Endothelial cell of umbilical vein (primary cell): ENCODE measurements around the gene B9D2. TPM values are rescaled to one million over a fixed set of nuclear protein-coding genes. Genes with fewer than 3 reads are reported as not detected.

ENCODE experiments used
- BruUV-seq: library from RNA; stranded (reverse); fragments of 400-500 nt; replicated peaks from 2 replicates; lab custom pipeline; 2021; lab: Mats Ljungman, UMichigan
- CTCF ChIA-PET: fragments of 300-600, 350-600 bp; sonication (Branson Sonifier 250); formaldehyde crosslinking; loops from one replicate; lab custom pipeline; 2021; ENCODE audit warnings: antibody characterized with exemption, inconsistent platforms; lab: Charles Lee
- POLR2A ChIA-PET: fragments of 300-600, 350-600 bp; sonication (Branson Sonifier 250); formaldehyde crosslinking; loops from one replicate; lab custom pipeline; 2021; ENCODE audit warnings: antibody characterized with exemption, inconsistent platforms; lab: Charles Lee
- DNase-seq: peaks from one replicate; pipeline ENCODE4 v3.0.0-alpha.2; 2011; ENCODE audit warnings: low read depth, low spot score
- FAIRE-seq: peaks from 2 replicates; lab custom pipeline; 2011; peaks lifted over from hg19 to GRCh38; lab: Jason Lieb, UNC
- H2AFZ ChIP-seq: 2 replicates; pipeline ENCODE4 v1.6.0; 2012; ENCODE audit warnings: low read depth, low read length, control low read depth, inconsistent platforms
- H3K27ac ChIP-seq: 2 replicates; pipeline ENCODE4 v1.5.1; 2011; ENCODE audit warnings: low read depth, mild to moderate bottlenecking, control low read depth, low read length, moderate library complexity; ENCODE audit not compliant: insufficient read depth
- H3K27me3 ChIP-seq, 2 experiments: 2 replicates each; pipeline versions ENCODE4 v1.6.0 to v1.6.1; 2011; ENCODE audit warnings: low read length in 2 of 2, mixed read lengths in 1 of 2; ENCODE audit not compliant: control insufficient read depth in 2 of 2, insufficient read depth in 2 of 2
- H3K36me3 ChIP-seq, 2 experiments: 2 replicates in 1 of 2; 3 replicates in 1 of 2; pipeline ENCODE4 v1.5.1; 2011; ENCODE audit warnings: low read length in 2 of 2, mild to moderate bottlenecking in 1 of 2, moderate library complexity in 1 of 2; ENCODE audit not compliant: control insufficient read depth in 2 of 2, insufficient read depth in 2 of 2; ENCODE audit errors: extremely low read depth in 1 of 2
- H3K4me1 ChIP-seq: 3 replicates; pipeline ENCODE4 v1.5.1; 2011; ENCODE audit warnings: mild to moderate bottlenecking, low read length; ENCODE audit not compliant: control insufficient read depth, insufficient read depth; ENCODE audit errors: extremely low read depth
- H3K4me2 ChIP-seq: 2 replicates; pipeline ENCODE4 v1.6.1; 2011; ENCODE audit warnings: low read length, control low read depth, mixed read lengths; ENCODE audit not compliant: insufficient read depth
- H3K4me3 ChIP-seq, 3 experiments: fragments of 200-600 bp in 1 of 3; sonication (generic), shearing (Covaris generic) in 1 of 3; replicated peaks in 1 of 3; 2 replicates each; pipeline ENCODE4 v1.5.1; 2011 to 2016; ENCODE audit warnings: control low read depth in 3 of 3, low read length in 3 of 3, mild to moderate bottlenecking in 2 of 3, inconsistent platforms in 1 of 3, low read depth in 1 of 3, moderate library complexity in 1 of 3; ENCODE audit not compliant: insufficient read depth in 1 of 3
- H3K79me2 ChIP-seq: 2 replicates; pipeline ENCODE4 v1.6.0; 2012; ENCODE audit warnings: low read length, inconsistent platforms; ENCODE audit not compliant: control insufficient read depth, insufficient read depth
- H3K9ac ChIP-seq: replicated peaks from 2 replicates; pipeline ENCODE3; 2011; ENCODE audit warnings: low read length, control low read depth; ENCODE audit not compliant: insufficient read depth; ENCODE audit errors: extremely low read depth
- H3K9me1 ChIP-seq: replicated peaks from 3 replicates; pipeline ENCODE4 v1.6.0; 2011; ENCODE audit warnings: mild to moderate bottlenecking, low read length; ENCODE audit not compliant: control insufficient read depth, insufficient read depth; ENCODE audit errors: extremely low read depth
- H3K9me3 ChIP-seq: replicated peaks from 2 replicates; pipeline ENCODE4 v1.5.1; 2012; ENCODE audit warnings: low read length, inconsistent platforms; ENCODE audit not compliant: control insufficient read depth, insufficient read depth
- H4K20me1 ChIP-seq: replicated peaks from 2 replicates; pipeline ENCODE3; 2011; ENCODE audit warnings: mild to moderate bottlenecking, low read length; ENCODE audit not compliant: control insufficient read depth, insufficient read depth; ENCODE audit errors: extremely low read depth
- EZH2 ChIP-seq: IDR thresholded peaks from 2 replicates; pipeline ENCODE4 v1.6.1; 2012; ENCODE audit warnings: borderline replicate concordance, low read depth, mild to moderate bottlenecking, moderate library complexity, low read length, inconsistent platforms; ENCODE audit not compliant: severe bottlenecking
- JUN ChIP-seq: IDR thresholded peaks from 2 replicates; pipeline ENCODE4 v1.6.1; 2011; ENCODE audit warnings: borderline replicate concordance, low read depth; ENCODE audit not compliant: insufficient read length, insufficient read depth
- MYC ChIP-seq: IDR thresholded peaks from one replicate; pipeline ENCODE4 v1.6.1; 2011; ENCODE audit warnings: mild to moderate bottlenecking, low read depth, low read length
- POLR2A ChIP-seq: IDR thresholded peaks from 2 replicates; pipeline ENCODE4 v1.6.1; 2012; ENCODE audit warnings: low read depth, mild to moderate bottlenecking, control low read depth, low read length
- dilution Hi-C: fragments of 300-500 bp; cut with MboI; formaldehyde crosslinking; loops from one replicate; pipeline ENCODE4 v1.15.0; 2019; ENCODE audit warnings: low sequenced_read_pairs; ENCODE audit not compliant: extremely low pct_ligation_motif_present
- intact Hi-C: fragments of 100-400 bp; cut with micrococcal nuclease; formaldehyde crosslinking; loops from one replicate; pipeline ENCODE4 v1.10.0; 2022
- polyA plus RNA-seq, 4 experiments: library from polyadenylated mRNA; depleted of rRNA in 3 of 4; stranded (reverse) in 3 of 4; unstranded in 1 of 4; fragments of >200 nt; gene quantifications; 2 replicates each; pipeline versions ENCODE4 v1.2.1 to v1.2.3, GENCODE V29; 2011 to 2012; ENCODE audit warnings: missing spikeins in 1 of 4
- total RNA-seq: library from RNA; stranded (reverse); gene quantifications from 2 replicates; pipeline ENCODE4 v1.2.3, GENCODE V29; 2021
- TF ChIP-seq, protein P1 (sequence below), 2 donors: IDR thresholded peaks; 1 replicate in 1 of 2; 2 replicates in 1 of 2; pipeline ENCODE4 v1.5.1; 2011; ENCODE audit warnings: low read length in 2 of 2, mild to moderate bottlenecking in 2 of 2, moderate library complexity in 2 of 2, control low read depth in 1 of 2, inconsistent platforms in 1 of 2, low read depth in 1 of 2; ENCODE audit not compliant: insufficient read depth in 1 of 2; ENCODE audit errors: extremely low read depth in 1 of 2
- TF ChIP-seq, protein P2 (sequence below): IDR thresholded peaks from 2 replicates; pipeline ENCODE4 v1.6.1; 2011; ENCODE audit not compliant: insufficient read depth, insufficient read length

Gene B9D2
- total and polyA plus RNA-seq, 2 donors (not counting 3 experiments of a cell fraction or from before 2014, with no cell fraction given): 12.2 to 23.9 TPM

DNA sequence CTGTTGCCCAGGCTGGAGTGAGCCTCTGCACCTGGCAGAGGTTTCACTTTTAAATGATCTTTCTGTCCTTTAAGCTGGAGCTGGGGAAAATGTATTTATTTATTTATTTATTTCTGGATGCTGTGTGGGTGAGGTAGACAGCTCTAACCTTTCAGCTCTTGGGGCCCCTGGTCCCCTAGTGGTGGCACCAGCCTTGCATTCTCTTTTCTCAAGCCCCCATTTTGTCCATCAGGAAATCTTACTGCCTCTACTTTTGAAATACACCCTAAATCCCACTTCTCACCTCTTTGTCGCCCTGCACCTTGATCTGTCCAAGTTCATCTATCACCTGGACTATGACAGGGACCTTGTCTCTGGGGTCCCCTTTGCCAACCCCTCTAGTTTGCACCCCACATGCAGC, 2.1 kb upstream of the B9D2 start:
- ChIA-PET CTCF (interaction anchor here (0.9 to 4.3 kb wide), 5 partner anchors 13 to 162 kb away, joined by 3 to 35 read pairs (median 3); partner anchors contain the start of gene TGFB1), POLR2A (interaction anchor here (0.6 kb wide), 1 partner anchor 14 kb away, joined by 6 read pairs; no protein-coding TSS in a partner anchor)
- Histone ChIP-seq H3K9me1 (no peaks in the 10 kb centered on the region), H3K9ac (no peak overlapping the region), H3K9me3 (no peaks in the 10 kb centered on the region), H3K27me3 (no peaks in the 10 kb centered on the region), H3K27ac (no peak overlapping the region), H4K20me1 (no peaks in the 10 kb centered on the region), H3K36me3 (no peaks in the 10 kb centered on the region), H2AFZ (no peak overlapping the region), H3K79me2 (peaks cover 29% of the 10 kb centered on the region), H3K4me2 (no peak overlapping the region), H3K4me1 (peaks cover 20% of the 10 kb centered on the region), H3K4me3 (no peak overlapping the region)
- dilution Hi-C loops: no loop called here
- DNase-seq: no peak
- no TSS peak for BruUV-seq
- no peak for FAIRE-seq
- intact Hi-C loops: no loop called here
- TF ChIP-seq, protein P1, sequence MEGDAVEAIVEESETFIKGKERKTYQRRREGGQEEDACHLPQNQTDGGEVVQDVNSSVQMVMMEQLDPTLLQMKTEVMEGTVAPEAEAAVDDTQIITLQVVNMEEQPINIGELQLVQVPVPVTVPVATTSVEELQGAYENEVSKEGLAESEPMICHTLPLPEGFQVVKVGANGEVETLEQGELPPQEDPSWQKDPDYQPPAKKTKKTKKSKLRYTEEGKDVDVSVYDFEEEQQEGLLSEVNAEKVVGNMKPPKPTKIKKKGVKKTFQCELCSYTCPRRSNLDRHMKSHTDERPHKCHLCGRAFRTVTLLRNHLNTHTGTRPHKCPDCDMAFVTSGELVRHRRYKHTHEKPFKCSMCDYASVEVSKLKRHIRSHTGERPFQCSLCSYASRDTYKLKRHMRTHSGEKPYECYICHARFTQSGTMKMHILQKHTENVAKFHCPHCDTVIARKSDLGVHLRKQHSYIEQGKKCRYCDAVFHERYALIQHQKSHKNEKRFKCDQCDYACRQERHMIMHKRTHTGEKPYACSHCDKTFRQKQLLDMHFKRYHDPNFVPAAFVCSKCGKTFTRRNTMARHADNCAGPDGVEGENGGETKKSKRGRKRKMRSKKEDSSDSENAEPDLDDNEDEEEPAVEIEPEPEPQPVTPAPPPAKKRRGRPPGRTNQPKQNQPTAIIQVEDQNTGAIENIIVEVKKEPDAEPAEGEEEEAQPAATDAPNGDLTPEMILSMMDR (IDR thresholded peaks at IDR 0.05; ENCODE audit: extremely low read depth in 1 of 2, insufficient read depth in 1 of 2, low read depth in 1 of 2, low read length in 2 of 2): peak in 1 of 2 donors; percentile 21
- TF ChIP-seq MYC (no peak), EZH2 (no peak), POLR2A (no peak), JUN (no peak)
- TF ChIP-seq, protein P2, sequence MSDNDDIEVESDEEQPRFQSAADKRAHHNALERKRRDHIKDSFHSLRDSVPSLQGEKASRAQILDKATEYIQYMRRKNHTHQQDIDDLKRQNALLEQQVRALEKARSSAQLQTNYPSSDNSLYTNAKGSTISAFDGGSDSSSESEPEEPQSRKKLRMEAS: no peak
